HG03469 (cell line): ENCODE measurements around the gene NDUFS7.

Experiments used
- ATAC-seq: cut with Tn5 transposase; IDR thresholded peaks from one replicate; pipeline ENCODE4 v1.9.1; 2021; ENCODE audit warnings: mild to moderate bottlenecking, moderate library complexity, moderate number of reproducible peaks; ENCODE audit not compliant: unreplicated experiment

The NDUFS7 gene

DNA sequence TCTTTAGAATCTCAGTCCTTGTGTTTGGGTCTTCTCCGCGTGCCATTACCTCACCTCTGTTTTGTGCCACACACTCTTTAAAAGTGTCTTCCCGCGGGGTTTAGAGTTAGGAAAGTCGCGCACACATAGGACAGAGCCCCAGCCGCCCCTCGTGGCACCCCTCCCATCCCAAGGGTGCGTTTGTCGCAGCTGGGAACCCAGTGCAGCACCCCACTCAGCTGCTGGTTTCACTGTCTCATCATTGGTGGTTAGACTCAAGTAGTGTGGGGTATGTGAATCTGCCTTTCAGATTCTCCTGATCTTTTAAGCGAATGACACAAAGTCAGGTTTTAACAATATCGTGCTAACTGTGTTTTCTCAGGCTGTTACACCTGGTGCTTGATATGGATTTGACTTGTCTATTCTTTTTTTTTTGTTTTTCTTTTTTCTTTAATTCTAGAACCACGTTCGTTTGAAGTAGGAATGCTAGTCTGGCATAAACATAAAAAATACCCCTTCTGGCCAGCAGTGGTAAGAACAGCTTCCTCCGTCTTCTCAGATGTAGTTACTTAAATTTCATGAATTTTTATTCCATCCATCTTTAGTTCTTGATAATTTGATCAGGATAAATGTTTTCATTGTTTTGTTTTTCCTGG, 19.5 kb upstream of the NDUFS7 start:
- no peak for ATAC-seq

DNA sequence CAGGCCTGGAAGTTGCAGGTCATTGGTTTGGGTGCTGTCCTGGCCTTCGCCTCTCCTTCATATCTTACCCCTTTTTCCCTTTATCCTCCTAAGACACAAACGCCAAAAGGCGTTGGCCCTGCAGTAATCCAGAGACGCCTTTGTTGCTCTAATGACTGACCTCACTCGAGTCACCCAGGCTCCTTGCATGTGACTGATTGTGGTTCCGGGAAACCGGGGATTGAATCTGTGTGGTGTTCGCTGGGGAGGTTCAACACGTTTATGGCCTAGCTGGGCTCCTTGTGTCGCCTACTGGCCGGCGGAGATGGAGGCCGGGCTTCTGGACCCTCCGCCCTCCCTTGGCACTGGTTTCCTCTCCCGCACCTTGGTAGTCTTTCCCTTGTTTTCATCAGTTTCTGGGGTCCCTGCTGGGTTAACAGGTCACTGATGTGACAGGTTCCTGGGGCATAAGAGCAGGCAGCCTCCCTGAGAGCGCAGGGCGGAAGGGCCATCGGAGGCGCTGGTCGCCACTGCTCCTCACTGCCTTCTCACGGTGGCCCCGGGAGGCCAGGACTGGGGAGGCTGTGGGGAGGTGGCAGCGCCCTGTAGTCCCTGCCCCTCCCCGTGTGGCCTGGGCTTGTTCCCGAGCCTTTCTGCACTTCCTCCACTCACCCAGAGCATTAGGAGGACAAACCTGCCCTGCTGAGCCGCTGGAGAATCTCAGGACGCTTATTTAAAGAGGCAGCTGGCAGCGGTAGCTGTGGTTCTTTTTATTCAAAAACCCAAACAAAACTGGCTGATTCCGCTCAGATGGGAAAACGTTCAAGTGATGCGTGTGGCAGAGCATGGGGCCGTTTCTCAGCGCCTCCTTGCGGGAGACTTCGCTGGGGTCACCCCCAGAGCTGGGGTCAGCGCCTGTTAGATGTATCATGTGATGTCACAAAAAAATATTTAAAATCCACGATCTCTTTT, 18.1 kb upstream of the NDUFS7 start:
- ATAC-seq: no peak

DNA sequence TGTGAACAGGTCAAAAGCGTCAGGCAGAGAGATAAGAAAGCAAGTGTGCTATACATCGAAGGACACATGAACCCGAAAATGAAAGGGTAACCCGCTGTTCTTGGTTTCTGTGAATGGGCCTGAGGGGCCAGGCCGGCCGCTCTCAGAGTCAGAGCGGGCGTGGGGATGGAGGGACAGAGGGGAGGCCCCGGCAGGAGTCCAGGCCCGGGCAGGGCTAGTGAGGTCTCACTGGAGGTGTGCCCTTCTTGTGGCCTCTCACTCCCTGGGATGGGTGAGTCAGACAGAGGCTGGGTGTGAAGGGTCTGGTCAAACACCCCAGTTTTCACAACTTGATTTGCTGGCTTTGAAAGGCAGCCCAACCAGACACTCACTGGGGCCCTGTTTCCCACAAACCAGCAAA, 17.4 kb upstream of the NDUFS7 start:
- ATAC-seq: no peak

DNA sequence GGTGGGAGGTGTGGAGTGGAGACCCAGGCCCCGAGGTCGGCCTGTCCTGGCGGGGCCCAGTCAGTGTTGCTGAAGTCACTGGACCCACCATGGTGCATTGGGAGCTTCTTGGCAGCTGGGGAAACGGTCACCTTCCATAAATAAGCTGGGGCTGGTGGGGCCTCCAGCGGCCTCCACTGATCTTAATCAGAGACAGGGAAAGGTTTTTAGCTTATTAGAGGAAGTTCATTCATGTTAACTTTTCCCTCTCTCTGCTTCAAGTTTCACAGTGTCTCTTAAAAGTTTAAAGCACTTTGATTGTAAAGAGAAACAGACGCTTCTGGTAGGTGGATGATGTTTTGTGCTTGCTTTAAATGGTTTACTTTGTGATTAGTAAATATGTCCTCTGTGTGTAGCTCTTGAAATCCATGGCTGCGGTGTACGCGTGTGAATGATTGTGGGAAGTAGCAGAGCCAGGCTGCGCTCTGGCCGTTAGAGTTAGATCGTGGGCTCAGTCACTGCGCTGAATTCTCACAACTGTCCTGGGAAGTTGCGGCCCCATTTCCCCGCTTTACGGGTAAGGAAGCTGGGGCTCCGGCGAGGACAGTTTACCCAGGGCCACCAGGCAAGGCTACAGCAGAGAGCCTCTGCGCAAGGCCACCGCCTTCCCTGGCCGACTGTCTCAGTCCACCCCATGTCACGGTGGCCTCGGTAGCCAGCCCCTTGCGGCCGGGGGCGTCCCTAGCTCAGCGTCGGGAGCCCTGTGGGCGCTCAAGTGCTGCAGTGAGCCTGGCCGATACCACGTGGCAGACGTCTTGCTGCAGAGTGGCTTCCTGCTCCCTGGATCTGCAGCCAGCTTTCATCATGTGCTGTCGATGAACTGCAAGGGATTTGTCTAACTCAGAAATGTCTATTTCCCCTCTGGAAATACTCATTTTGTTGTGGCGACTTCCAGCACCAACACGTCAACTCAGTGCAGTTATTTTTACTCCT, 16.5 kb upstream of the NDUFS7 start:
- no peak for ATAC-seq

DNA sequence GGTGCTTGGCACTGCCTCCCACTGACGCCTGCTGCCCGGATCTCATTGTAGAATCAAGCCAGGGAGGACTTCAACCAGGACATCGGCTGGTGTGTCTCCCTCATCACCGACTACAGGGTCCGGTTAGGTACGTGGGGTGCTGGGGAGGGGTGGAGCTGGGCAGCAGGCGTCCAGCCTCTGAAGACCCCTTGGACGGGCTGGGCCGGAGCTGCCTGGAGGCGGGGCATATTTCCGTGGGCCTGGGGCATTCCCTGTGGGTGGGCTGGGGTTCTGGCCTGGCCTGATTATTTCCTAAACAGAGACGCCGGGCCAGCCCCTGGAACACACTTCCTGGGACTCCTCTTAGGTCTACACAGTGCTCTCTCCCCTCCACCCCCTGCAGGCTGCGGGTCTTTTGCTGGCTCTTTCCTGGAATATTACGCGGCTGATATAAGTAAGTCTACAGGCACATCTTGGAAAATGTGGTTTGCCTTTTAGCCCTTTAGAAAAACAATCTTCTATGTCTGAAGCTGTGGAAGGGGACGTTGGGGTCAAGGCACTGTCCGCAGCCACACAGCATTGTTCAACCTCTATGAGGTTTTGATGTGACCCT, 14.4 kb upstream of the NDUFS7 start:
- no peak for ATAC-seq

DNA sequence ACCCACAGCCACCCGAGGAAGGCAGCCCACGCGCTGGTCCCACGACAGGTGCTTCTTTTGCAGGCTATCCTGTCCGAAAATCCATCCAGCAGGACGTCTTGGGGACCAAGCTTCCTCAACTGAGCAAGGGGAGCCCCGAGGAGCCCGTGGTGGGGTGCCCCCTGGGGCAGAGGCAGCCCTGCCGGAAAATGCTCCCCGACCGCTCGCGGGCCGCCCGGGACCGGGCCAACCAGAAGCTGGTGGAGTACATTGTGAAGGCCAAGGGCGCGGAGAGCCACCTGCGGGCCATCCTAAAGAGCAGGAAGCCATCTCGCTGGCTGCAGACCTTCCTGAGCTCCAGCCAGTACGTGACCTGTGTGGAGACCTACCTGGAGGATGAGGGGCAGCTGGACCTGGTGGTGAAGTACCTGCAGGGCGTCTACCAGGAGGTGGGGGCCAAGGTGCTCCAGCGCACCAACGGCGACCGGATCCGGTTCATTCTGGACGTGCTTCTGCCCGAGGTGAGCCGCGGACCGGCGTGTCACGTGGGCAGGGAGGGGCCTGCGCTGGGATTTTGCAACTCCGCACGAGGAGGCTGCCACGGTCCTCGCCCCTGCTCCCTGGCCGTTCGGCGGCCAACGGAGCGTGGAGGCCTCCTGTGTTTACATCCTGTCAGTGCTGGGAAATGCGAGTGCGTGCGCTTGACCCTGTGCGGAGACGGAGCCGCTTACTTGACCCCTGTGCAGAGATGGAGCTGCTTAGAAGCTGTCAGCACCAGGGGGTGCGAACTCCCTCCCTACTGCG, 12.9 kb upstream of the NDUFS7 start:
- no peak for ATAC-seq

DNA sequence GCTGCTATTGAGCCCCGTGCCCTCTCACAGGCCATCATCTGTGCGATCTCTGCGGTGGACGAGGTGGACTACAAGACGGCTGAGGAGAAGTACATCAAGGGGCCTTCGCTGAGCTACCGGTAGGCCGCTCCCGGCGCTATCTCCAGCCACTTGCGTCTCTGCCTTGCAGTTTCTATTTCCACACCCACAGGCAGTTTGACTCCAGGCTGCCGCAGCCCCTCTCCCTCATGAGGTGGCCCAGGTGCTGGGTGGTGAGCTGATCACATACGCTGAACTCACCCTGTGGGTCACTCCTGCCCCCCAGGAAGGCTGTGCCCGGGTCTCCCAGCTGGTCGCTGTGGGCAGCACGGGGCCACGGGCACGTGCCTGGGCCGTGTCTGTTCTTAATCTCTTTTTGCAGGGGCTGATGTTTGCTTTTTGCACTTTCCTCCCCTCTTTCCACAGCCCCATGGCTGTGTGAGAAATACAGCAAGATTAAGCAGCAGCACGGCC, 10.6 kb upstream of the NDUFS7 start:
- no peak for ATAC-seq

DNA sequence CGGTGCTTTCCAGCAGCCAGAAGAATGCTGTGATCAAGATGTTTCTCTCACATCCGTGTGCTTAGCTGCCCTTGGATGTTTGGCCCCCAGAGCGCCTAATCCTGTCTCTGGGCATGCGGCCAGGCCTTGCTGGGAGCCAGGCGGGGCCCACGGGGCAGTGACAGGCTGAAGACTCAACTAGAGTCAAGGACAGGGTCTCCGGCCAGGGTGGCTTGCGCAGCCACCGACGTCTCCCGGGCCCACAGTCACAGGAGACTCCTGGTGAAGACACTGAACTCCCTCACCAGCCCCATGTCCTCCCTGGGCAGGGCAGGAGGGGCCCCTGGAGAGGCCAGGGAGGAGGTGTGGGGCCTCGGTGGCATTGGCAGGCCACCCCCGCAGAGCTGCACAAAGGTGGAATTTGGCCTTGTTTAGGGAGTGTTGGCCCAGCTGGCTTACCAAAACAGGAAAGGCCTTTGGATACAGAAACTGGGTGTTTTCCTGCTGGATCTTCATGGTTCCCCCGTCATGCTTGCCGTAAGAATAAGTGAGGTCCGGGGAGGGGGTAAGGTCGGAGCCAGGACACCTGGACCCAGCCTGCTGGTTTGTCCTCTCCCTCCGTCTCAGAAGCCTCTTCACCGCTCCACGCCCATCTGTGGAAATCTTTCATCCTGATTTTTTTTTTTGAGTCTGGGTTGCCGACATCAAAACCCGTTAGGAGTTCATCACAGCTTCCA, 10.0 kb upstream of the NDUFS7 start:
- ATAC-seq: no peak

DNA sequence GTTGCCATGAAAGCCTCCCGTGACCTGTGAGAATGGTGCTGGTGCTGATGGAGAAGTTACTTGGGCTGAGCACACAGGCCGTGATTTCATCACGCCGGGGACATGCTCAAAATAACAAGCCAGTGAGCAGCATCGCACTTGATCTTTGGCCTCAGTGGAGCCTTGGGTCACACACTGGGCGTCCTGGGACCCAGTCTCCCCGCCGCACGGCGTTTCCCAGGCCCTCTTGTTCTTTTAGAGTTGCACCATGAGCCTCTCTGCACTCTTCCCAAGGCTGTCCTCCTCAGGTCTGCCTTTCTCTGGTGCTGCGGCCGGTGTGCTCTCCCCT, 9.5 kb upstream of the NDUFS7 start:
- ATAC-seq: no peak

DNA sequence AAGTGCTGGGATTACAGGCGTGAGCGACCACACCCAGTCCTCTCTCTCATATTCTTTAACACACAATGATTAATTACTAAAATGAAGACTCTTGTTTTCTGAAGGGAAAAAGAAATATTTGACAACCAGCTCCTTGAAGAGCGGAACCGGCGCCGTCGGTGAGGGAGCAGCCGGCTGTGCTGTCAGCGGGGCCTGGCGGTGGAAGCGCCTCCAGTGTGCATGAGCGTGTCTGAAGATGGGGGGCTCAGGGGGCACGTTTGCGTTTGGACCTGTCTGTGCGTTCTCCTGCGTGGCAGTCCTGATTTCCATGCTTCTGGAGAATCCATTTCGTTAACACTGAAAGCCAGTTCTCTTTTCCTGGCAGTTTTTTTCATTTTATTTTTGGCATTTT, 7.3 kb upstream of the NDUFS7 start:
- no peak for ATAC-seq

DNA sequence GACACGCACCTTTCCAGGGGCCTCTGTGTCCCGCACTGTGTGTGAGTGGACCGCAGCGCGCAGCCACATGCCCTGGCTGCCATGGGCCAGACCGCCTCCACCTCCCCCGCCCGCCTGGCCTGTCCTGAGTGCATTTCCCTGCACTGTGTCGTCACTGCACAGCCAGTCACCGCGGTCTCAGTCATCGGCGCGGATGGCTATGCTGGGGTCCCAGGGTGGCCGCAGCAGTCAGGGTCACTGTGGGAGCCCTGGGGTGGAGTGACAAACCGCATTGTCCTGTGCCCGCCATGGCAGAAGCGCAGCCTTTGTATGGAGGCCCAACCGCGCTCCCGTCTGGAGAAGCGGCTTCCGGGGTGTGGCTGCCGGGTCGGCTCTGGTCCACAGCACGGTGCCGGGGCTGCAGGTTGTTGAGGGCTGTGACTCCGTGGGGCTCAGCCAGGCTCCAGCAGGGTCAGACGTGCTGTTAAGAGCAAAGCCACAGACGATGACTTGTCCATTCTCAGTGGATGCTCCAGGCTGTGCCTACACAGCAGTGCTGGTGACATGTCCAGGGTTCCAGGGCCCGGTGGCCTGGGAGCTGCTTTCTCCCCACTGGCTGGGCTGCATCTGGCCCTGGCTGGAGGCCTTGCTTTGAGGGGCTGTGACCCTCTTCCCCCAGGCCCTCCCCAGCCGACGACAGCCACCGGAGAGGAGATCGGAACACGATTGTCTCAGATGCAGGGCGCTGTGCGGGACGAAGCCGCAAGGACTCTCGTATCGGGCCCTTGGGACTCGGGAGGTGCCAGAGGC, 6.3 kb upstream of the NDUFS7 start:
- ATAC-seq: no peak

DNA sequence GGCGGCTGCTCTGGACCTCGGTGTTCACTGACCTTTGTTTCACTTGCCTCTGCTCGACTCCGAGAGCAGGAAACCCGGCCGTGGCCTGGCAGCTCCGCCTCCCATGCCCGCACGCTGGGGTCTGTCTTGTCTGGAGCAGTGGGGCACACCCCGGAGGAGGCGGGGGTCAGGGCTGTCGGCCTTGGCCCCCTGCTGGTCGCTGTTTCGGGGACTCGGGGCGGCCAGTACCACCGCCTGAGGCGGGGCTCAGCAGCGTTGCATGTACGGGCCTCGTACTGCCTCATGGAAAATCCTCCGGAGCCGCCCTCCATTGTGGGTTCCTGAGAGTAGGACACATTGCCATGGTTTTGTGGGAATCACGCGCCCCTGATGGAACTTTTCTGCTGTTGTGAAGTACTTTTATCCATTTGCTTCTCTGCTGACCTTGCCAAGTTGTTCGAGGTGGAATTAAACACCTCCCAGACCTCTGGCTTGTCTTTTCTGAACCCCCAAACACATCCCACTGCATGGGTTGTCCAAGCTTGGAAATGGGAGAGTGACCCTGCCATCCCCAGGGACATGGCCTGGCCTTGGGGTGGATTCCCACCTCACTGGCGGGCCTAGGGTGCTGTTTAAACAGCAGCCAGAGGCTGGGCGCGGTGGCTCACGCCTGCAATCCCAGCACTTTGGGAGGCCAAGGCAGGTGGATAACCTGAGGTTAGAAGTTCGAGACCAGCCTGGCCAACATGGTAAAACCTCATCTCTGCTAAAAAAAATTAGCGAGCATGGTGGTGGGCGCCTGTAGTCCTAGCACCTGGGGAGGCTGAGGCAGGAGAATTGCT, 5.5 kb upstream of the NDUFS7 start:
- no peak for ATAC-seq

DNA sequence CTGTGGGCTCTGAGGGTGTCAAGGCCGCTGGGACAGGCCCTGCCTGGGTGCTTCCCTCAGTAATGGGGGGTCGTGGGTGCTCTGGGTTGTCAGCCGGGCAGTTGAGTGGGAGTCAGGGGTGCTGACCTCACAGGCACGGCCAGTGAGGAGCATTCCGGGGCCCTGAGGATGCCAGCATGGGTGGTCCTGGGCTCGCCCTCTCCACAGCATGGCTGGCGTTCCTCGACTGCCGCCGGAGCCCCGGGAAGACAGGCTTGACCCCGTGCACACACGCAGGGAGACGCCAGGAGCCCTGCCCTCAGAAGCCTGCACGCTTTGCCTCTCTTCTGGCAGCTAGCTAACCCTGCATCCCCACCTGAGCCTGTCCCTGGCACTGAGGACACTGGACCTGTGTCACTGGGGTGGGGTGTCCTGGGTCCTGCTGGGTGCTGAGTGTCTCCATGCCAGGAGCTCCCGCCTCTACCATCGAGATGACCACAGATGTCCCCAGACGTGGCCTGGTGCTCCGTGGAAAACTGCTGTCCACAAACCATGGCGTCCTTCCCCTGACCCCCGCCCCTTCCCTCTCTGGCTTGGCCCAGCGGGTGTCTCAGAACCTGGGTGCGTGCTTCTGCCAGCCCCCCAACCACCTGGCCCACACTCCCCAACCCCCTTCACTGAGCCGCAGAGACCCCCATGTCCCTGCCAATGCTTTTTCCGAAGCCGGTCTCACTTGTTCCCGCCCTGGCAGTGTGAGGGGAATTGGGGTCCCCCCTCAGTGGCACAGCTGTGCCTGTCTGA, 4.4 kb upstream of the NDUFS7 start:
- no peak for ATAC-seq

DNA sequence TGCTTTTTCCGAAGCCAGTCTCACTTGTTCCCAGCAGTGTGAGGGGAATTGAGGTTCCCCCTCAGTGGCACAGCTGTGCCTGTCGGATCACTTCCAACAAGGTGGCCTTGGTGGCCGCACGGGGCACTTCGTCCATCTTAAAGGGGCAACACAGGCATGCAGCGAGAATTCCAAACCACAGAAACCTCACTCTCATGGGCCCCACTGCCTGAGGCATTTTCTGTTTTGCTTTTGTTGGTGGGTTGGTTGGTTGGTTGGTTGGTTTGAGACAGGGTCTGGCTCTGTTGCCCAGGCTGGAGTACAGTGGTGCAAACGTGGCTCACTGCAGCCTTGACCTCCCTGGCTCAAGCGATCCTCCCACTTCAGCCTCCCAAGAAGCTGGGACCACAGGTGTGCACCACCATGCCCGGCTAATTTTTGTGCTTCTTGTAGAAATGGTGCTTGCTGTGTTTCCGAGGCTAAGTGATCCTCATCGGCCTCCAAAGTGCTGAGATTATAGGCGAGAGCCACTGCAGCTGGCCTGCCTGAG, 3.7 kb upstream of the NDUFS7 start:
- no peak for ATAC-seq

DNA sequence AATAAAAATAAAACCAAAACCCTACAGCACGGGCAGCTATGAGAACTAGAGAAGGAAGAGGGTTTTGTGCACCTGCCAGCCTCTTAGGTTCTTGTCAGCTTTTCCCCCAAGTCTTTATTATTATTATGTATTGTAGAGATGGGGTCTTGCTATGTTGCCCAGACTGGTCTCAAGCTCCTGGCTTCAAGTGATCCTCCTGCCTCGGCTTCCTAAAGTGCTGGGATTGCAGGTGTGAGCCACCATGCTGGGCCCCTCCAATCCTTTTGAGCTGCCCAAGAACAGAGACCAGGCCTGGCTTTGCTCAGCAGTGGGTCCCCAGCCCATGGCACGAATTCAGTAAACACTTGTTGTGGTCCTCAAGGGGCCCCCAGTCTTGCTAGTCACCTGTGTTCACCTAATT, 1.5 kb upstream of the NDUFS7 start:
- no peak for ATAC-seq

DNA sequence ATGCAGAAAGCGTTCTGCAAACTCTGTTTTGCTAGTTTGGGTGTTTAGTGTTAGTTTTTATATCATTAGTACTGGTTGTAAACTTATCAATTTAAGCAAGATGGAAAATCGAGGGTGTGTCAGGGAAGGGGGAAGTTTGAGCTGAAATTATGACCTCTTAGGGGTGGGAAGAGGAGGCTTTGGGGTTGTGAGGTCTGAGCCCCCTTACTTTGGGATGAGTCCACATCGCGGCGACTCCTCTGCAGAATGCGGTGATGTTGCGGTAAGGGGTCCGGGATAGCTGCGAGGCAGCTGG, 743 bp upstream of the NDUFS7 start:
- ATAC-seq: no peak

DNA sequence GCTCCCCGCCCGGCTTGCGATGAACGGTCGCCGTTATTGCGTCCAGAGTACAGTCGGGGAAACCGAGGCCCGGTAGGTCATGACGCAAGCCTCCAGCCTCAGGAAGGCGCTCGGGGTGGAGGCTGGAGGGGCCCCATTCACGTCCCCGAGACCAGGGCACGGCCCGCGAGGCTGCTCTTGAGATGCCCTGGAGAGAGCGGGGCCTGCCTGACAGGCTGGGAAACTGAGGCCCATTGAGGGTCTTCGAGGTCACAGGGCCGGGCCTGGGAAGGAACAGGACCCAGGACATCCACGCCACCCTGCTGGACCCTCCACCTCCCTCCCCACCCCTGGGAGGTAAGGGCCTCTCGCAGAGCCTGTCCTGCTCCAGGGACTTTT, 367 bp downstream of the NDUFS7 start:
- ATAC-seq: no peak
